ENCODE data around the gene STARD13.

Gene STARD13

DNA sequence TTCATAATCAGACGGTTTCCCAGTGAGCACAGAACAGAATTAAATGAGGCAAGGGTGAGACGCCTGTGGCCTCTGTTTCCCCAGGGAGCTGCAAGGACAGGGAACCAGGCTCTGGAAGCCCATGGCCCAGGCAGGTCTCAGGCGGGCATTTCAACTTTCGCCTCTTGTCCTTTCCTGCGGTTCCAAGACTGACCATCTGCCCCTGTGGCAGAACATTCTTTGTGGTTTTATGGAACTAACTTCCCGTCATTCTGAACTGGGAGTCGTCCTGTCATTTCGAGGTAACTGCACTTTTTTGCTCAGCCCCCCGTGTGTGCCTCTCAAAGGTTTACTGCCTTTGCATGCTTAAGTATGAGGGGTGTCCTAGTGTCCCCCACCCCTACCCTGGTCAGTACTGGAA, 198.5 kb downstream of the STARD13 start:
- DNase-seq (ENCODE audit: low read depth in 2 of 2), result no peak

GRCh38 chr13:33083054-33083453, 202.5 kb downstream of the STARD13 start:
- DNase-seq (ENCODE audit: low read depth in 2 of 2), result no peak

DNA sequence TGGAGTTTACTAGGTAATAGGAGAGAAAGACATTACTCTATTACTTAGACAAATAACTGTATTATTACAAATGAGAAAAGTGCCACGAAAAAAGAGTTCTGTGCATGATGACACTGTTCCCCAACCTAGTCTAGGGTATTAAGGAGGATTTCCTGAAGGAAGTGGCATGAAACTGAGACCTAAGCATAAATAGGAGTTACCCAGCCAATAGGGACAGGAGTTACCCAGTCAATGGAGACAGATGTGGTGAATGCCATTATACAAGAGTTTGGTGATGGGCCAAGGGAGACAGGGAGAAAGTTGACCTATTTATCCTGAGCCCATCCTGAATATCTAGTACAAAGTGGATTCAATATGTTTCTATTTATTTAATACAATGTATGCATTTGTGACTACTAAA, 203.9 kb downstream of the STARD13 start:
- no peak for DNase-seq (ENCODE audit: low read depth in 2 of 2)

- no peak for DNase-seq (ENCODE audit: low read depth in 2 of 2)
These were observed 204.5 kb downstream of the STARD13 start for GRCh38 chr13:33080972-33081590.

GRCh38 chr13:33079960-33080359, 205.6 kb downstream of the STARD13 start:
- no peak for DNase-seq (ENCODE audit: low read depth in 2 of 2)

DNA sequence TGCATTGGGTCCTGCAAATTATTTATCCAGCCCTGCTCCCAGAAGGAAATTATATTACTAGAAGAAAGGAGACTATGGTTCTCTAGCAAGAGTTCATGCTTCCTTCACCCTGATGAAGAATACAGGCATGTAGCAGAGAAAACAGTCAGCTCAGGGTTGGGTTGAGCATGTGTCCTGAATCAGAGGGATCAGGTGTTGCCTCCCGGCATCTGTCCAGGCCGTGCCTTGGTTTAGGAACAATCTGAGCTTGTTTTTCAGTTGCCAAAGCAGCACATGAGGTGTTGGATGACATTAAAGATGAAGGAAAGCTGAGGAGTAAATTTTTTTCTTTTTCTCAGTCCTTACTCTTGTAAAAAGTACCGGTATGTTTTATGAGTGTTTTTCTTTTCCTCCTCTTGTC, 207.3 kb downstream of the STARD13 start:
- no peak for DNase-seq (ENCODE audit: low read depth in 2 of 2)

DNA sequence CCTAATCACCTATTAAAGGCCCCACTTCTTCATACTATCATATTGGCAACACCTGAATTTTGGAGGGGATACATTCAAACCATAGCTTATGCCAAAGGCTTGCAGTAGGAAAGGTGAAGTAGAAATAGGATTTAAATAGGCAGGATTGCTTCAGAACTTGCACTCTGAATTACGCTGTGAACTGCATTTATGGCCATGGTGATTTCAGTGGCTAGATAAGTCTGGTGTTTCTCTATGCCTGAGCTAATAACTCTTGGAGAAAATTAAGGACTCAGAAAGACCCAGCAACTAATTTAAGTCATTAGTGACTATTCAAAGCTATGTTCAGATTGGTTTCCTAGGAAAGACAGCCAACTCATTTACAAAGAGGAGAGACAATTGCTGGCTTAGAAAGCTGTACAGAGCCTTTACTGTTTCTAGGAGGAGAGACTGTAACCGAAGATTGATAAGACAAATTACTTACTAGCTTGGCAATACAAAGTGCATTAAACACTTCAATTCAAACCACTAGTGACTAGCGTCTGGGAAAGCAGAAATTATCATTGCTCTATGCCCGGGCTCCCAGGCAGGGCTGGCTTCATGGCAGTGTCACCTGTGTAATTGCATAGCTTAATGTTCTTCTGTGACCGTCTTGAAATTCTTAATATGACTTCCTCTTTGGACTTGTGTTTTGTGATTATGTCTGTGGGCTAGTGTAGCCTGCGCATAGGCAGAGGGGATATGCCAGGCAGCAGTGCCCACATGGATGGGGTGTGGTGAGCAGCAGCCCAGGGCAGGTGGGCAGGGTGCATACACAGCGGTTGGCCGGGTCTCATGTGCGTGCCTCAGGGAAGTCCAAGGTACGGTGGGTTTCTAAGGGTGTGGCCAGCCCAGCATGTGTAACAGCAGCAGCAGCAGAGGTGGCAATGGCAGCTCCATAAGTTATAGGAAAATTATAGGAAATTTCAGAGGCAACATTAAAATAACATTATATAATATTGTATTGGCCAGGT, 209.3 kb downstream of the STARD13 start:
- DNase-seq (ENCODE audit: low read depth in 2 of 2), result no peak

DNA sequence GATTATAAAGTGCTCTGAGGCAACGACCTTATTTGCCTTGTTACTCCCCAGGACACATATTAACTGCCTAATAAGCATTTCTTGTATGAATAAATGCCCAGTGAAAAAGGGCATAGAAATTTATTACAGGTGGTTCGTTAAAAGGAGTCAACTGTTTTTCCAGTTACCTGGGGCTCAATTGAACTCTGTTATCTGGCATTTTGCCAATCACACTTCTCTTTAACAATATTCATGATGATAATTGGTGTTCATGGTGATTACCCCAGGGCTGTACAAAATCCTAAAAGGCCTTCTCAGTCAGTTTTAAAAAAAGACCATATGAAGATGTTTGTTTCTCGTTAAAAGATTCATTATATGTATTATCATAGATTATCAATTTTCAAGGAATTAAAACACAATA, 212.2 kb downstream of the STARD13 start:
- no peak for DNase-seq (ENCODE audit: low read depth in 2 of 2)

DNA sequence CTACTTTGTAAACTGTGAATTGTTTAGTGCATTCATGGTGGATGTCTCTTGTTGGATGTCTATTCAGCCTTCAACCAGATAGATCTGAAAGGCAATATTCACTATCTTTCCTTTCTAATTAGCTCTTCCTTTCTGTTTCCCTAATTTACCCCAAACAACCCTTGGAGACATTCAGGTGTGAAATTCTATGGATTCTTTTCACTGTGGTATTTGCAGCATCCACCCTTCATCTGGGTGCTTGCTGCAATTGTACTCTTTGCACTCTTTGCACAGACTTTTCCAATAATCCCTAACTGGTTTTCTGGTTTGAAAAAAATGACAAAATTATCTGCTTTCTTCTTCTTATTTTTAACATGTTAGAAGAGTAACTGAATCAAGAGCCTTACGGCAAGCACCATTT, 212.8 kb downstream of the STARD13 start:
- DNase-seq (ENCODE audit: low read depth in 2 of 2), result no peak

- no peak for DNase-seq (ENCODE audit: low read depth in 2 of 2)
These were observed 213.3 kb downstream of the STARD13 start for GRCh38 chr13:33072282-33072681.

GRCh38 chr13:33070713-33071112, 214.8 kb downstream of the STARD13 start:
- no peak for DNase-seq (ENCODE audit: low read depth in 2 of 2)

- DNase-seq (ENCODE audit: low read depth in 2 of 2), result no peak
These were observed 216.2 kb downstream of the STARD13 start for GRCh38 chr13:33069365-33069764.

DNA sequence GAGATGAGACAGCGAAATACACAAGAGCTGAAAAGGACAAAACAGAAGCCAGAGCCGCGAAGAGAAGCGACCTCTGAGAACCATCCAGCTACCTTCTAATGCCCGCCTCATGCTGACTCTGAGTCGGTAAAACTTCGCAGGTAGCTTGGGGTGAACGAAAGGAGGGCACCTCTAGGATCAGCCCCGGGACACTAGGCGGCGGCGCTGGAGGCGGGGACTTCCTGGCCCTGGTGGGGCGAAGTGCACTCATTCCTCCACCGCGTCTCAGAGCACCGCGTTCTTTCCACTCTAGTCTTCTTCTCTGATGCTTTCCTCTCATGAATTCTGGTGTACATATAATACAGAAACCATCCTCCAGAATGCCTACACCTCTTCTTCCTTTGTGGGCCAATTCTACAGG, 219.2 kb downstream of the STARD13 start:
- no peak for DNase-seq (ENCODE audit: low read depth in 2 of 2)

DNA sequence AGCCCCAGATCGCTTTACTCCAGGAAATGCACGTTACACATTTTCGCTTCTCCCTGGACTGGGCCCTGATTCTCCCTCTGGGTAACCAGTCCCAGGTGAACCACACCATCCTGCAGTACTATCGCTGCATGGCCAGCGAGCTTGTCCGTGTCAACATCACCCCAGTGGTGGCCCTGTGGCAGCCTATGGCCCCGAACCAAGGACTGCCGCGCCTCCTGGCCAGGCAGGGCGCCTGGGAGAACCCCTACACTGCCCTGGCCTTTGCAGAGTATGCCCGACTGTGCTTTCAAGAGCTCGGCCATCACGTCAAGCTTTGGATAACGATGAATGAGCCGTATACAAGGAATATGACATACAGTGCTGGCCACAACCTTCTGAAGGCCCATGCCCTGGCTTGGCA, 224.7 kb downstream of the STARD13 start:
- DNase-seq (ENCODE audit: low read depth in 2 of 2), result no peak

DNA sequence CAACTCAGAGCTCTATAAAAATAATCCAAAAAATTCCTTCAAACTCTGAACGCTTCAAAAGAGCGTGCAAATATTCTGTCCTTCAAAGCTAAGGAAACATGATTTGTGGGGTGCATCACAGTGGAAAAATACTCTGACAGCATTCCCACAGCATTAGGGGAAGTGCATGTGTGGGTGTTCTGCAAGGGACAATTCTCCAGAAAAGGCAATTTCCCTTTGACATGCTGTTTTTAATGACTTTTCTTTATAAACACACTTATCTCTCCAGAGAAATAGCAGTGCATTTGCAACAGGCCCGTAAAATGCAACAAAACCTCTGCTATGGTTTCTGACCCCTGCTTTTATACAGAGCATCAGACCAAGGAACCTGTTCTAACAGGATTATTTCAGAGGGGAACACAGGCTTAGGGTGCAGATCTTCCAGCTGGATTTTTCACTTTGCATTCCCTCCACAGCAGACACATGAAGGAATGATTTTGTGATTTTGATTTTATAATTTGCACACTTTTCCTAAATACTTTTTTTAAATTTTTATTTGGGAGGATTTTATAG, 226.7 kb downstream of the STARD13 start:
- no peak for DNase-seq (ENCODE audit: low read depth in 2 of 2)

DNA sequence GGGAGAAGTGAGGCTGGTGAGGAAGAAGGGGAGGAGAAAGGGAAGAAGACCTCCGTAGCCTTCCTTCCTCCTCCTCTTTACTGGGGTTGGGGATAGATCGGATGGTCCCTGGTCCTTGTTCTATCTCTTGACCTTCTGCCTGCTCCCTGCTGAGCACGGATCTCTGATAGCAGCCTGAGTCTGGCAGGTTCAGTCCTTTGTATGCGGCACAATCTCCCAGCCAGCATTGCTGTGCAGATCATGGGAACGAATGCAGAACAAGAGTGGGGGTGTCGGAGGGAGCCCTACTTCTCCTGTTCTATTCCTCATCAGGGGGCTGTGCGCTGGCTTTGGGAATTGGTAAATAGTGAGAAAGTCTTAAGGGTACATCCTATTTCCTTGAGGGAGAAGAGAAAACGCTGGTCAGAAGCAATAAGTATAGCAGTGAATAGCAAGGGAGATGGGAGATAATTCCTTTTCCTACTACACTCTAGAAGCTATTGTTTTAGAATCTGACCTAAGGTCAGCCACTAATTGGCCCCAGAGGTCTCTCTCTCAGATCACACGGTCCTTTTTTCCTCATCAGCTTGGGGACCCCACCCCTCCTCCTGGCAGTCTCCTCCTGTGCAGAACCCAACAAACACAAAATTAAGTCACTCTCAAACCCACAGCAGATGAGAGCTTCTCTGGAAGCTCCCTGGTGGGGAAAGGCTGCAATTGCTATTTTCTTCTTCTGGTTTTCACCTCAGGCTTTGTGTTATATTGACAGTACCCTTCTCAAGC, 228.4 kb downstream of the STARD13 start:
- DNase-seq (ENCODE audit: low read depth in 2 of 2), result no peak

GRCh38 chr13:33053397-33054066, 232.0 kb downstream of the STARD13 start:
- DNase-seq (ENCODE audit: low read depth in 2 of 2), result no peak
